GM12864 (cell line): ENCODE data around the gene RASA1.

Experiments used
- DNase-seq: peaks from one replicate; pipeline ENCODE4 v3.0.0-alpha.2; 2011; ENCODE audit warnings: low read depth
- H3K4me3 ChIP-seq: 2 replicates; pipeline ENCODE4 v1.5.1; 2011; ENCODE audit warnings: mild to moderate bottlenecking, low read depth, low read length, control low read depth
- TF ChIP-seq, protein P1 (sequence below): IDR thresholded peaks from 2 replicates; pipeline ENCODE4 v1.5.1; 2011; ENCODE audit warnings: low read depth, mild to moderate bottlenecking, moderate library complexity, low read length, control low read depth, inconsistent platforms; ENCODE audit errors: missing control alignments

RASA1 gene

DNA sequence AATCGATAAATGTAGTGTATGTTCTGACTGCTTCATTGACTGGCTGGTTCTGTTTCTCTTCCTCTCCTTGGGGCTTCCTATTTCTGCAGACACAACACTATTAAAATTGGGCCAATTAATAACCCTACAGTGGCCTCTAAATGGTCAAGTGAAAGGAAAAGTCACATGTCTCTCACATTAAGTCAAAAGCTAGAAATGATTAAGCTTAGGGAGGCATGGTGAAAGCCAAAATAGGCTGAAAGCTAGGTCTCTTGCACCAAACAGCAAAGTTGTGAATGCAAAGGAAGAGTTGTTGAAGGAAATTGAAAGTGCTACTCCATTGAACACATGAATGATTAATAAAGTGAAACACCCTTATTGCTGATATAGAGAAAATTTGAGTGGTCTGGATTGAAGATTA, 86.8 kb downstream of the RASA1 start:
- TF ChIP-seq, protein P1, sequence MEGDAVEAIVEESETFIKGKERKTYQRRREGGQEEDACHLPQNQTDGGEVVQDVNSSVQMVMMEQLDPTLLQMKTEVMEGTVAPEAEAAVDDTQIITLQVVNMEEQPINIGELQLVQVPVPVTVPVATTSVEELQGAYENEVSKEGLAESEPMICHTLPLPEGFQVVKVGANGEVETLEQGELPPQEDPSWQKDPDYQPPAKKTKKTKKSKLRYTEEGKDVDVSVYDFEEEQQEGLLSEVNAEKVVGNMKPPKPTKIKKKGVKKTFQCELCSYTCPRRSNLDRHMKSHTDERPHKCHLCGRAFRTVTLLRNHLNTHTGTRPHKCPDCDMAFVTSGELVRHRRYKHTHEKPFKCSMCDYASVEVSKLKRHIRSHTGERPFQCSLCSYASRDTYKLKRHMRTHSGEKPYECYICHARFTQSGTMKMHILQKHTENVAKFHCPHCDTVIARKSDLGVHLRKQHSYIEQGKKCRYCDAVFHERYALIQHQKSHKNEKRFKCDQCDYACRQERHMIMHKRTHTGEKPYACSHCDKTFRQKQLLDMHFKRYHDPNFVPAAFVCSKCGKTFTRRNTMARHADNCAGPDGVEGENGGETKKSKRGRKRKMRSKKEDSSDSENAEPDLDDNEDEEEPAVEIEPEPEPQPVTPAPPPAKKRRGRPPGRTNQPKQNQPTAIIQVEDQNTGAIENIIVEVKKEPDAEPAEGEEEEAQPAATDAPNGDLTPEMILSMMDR: no peak
- no peak for DNase-seq
- H3K4me3 ChIP-seq: no peak overlapping the region

DNA sequence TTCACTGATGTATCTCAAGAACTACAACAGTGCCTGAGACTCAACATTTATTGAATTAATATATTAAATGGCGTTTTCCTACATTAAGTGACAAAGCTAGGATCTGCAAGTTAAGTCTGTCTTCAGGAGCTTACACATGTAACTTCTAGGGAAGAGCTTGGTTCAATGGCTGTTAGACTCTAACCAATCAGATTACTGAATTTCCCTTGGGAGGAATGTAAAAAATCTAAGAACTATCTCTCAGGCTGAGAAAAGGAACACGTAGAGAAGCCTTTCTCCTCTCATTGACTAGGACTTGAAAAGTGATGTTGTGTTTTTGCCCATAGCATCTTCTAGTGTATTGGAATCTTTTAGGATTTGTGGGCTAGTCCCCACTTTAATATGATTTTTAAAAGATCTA, 91.4 kb downstream of the RASA1 start:
- no peak for DNase-seq
- H3K4me3 ChIP-seq: no peak overlapping the region
- TF ChIP-seq, protein P1: no peak

DNA sequence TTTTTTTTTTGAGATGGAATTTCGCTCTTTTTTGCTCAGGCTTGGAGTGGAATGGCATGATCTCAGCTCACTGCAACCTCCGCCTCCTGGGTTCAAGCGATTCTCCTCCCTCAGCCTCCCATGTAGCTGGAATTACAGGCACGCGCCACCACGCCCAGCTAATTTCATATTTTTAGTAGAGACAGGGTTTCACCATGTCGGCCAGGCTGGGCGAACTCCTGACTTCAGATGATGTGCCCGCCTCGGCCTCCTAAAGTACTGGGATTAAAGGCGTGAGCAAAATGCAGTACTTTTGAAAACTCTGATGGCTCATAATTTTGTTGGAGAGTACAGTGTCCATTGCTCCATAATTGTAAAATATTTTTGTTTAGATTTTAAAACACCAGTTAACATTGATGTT, 92.4 kb downstream of the RASA1 start:
- H3K4me3 ChIP-seq: no peak overlapping the region
- no peak for DNase-seq
- TF ChIP-seq, protein P1: no peak

DNA sequence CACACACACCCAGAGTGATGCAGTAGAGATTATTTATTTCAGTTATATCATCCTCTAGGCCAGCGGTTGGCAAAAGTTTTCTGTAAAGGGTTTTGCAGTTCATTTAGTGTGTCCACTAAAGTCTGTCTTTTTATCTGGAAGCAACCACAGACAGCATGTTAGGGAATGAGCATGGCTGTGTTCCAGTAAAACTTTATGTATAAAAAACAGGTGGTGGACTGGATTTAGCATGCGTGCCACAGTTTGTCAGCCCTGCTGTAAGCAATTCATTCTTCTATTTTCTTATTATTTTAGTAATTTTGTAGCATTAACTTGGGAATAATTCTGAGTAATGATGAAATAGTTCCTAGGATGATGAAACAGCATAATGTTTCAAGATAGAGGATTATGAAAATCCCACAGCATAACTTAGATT, 93.4 kb downstream of the RASA1 start:
- DNase-seq: no peak
- H3K4me3 ChIP-seq: no peak overlapping the region
- TF ChIP-seq, protein P1: no peak

DNA sequence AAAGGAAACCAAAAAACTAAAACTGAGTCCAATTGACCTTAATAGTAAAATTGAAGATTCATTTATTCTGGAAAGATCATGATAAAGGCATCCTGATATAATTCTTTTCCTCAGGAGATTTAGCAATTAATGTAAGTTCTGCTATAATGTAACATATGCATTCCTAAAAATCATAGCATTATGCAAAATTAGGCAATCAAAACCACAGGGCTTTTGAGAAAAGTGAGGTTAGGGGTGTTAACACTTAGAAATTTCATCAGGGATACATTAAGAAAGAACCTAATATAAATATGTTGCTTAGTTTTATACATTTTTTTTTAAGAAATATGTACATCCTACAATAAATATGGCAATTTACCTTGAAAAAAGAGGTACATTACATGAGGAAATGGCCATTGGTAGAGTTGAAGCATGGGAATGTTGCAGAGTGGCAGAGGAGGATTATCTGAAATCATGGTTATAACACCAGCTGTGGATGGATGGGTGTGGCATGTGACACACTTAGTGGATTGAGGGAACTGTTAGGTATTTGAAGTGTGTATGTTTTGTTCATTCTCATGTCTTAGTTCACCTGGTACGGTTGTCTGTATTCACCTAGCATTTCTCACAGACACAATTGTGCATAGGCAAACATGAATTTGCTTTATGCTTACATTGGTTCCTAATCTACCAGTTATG, 94.0 kb downstream of the RASA1 start:
- TF ChIP-seq, protein P1: no peak
- H3K4me3 ChIP-seq: no peak overlapping the region
- no peak for DNase-seq

DNA sequence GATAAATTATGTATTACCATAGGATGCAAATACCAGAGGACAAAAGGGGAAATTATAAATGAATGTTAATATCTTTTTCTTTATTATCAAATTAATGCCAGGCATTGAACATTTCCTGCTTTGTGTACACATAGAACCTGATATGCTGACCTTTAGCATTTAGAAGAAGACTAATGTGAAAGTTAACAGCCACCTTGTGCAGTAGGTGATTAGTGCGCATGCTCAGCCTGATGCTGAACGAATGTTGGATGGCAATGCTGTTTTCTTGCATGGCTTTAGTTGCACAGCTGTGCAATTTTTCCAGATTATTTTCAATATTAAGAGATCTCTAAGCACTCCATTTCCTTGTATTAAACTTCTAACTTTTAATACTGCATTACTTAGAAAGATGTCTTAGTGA, 99.6 kb downstream of the RASA1 start:
- no peak for DNase-seq
- TF ChIP-seq, protein P1: no peak
- H3K4me3 ChIP-seq: no peak overlapping the region

DNA sequence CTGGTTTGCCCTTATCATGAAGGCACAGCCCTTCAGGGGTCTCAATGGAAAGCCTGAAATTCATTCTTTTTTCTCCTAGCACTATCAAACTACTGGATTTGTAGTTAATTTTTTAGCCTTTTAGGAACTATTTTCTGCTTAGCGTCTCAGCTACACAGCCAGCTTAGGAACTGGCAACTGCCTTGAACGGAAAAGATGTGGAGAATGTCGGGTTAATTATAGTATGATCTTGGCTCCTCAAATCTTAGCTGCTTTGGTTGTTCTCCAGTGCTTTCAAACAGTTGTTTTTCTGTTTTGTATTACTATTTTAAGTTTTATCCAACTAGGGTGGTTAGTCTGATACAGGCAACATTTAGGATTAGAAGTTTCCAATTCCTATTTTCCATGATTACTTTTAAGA, 100.9 kb downstream of the RASA1 start:
- no peak overlapping the region for H3K4me3 ChIP-seq
- DNase-seq: no peak
- TF ChIP-seq, protein P1: no peak
